HepG2 (cell line): Measurements from ENCODE around the gene FDPS. TPM values are rescaled to one million over a fixed set of nuclear protein-coding genes. Genes with fewer than 3 reads are reported as not detected.

Source experiments
- ATAC-seq: fragments of 200-7000 bp; cut with Tn5 transposase; 3 replicates; pipeline ENCODE4 v1.9.1; 2020; ENCODE audit warnings: mild to moderate bottlenecking, moderate library complexity
- BruUV-seq: library from RNA; stranded (reverse); fragments of 400-500 nt; replicated peaks from 2 replicates; lab custom pipeline; 2021; lab: Mats Ljungman, UMichigan
- CTCF ChIA-PET: fragments of 300-600 bp; formaldehyde crosslinking; extraction: SDS; loops from one replicate; lab custom pipeline; 2021; ENCODE audit warnings: low total read pairs, inconsistent platforms, low intra/inter-chr PET ratio; lab: Yijun Ruan, JAX
- POLR2A ChIA-PET: fragments of 350-600 bp; sonication (Branson Sonifier 250); formaldehyde crosslinking; loops from one replicate; lab custom pipeline; 2020; ENCODE audit warnings: antibody characterized with exemption, inconsistent platforms; lab: Yijun Ruan, JAX
- DNase-seq: peaks from one replicate; pipeline ENCODE4 v3.0.0-alpha.2; 2015; ENCODE audit warnings: low spot score
- FAIRE-seq: peaks from 3 replicates; lab custom pipeline; 2011; peaks lifted over from hg19 to GRCh38; lab: Jason Lieb, UNC
- H2AFZ ChIP-seq: one replicate; pipeline ENCODE4 v1.6.1; 2011; ENCODE audit warnings: low read length, inconsistent platforms
- H3K27ac ChIP-seq: fragments of 300-600 bp; 3 replicates; pipeline ENCODE4 v1.8.0; 2011; ENCODE audit warnings: mixed run types, mild to moderate bottlenecking, mixed read lengths, low read length, inconsistent platforms; ENCODE audit not compliant: insufficient read depth; ENCODE audit errors: extremely low read length
- H3K27me3 ChIP-seq, 2 experiments: fragments of 200-600 bp in 1 of 2; 2 replicates in 1 of 2; 3 replicates in 1 of 2; pipeline versions ENCODE4 v1.6.0 to v1.8.0; 2011; ENCODE audit warnings: low read length in 2 of 2, mild to moderate bottlenecking in 2 of 2, moderate library complexity in 2 of 2, inconsistent platforms in 1 of 2; ENCODE audit not compliant: insufficient read depth in 2 of 2, control insufficient read depth in 1 of 2
- H3K36me3 ChIP-seq, 2 experiments: fragments of 200-600 bp in 1 of 2; replicated peaks in 1 of 2; 2 replicates in 1 of 2; 3 replicates in 1 of 2; pipeline versions ENCODE4 v1.5.1 to v1.8.0; 2011; ENCODE audit warnings: low read length in 2 of 2, inconsistent platforms in 1 of 2; ENCODE audit not compliant: insufficient read depth in 2 of 2, control insufficient read depth in 1 of 2
- H3K4me1 ChIP-seq: 2 replicates; pipeline ENCODE4 v1.5.1; 2012; ENCODE audit warnings: low read length, inconsistent platforms; ENCODE audit not compliant: insufficient read depth
- H3K4me2 ChIP-seq: 2 replicates; pipeline ENCODE4 v1.6.0; 2011; ENCODE audit warnings: low read depth, low read length, inconsistent platforms
- H3K4me3 ChIP-seq, 3 experiments: fragments of 200-600 bp in 1 of 3; sonication (generic), shearing (Covaris generic) in 1 of 3; replicated peaks in 1 of 3; 2 replicates each; pipeline ENCODE4 v1.5.1; 2011 to 2016; ENCODE audit warnings: low read length in 3 of 3, inconsistent platforms in 2 of 3, low read depth in 2 of 3, mild to moderate bottlenecking in 2 of 3, control low read depth in 1 of 3, mixed read lengths in 1 of 3; ENCODE audit not compliant: insufficient read depth in 1 of 3
- H3K79me2 ChIP-seq: one replicate; pipeline ENCODE4 v1.6.1; 2011; ENCODE audit warnings: low read length, inconsistent platforms; ENCODE audit not compliant: insufficient read depth
- H3K9ac ChIP-seq: 2 replicates; pipeline ENCODE4 v1.6.0; 2011; ENCODE audit warnings: mild to moderate bottlenecking, low read depth, low read length, inconsistent platforms; ENCODE audit not compliant: insufficient read depth
- H3K9me3 ChIP-seq: 2 replicates; pipeline ENCODE4 v1.5.1; 2012; ENCODE audit warnings: mild to moderate bottlenecking, low read length
- H4K20me1 ChIP-seq: 2 replicates; pipeline ENCODE4 v1.6.0; 2011; ENCODE audit warnings: inconsistent platforms, mild to moderate bottlenecking, low read length, moderate library complexity; ENCODE audit not compliant: insufficient read depth
- BRCA1 ChIP-seq: sonication (generic); formaldehyde crosslinking; IDR thresholded peaks from 2 replicates; pipeline ENCODE4 v1.4.0; 2020; ENCODE audit warnings: missing genetic modification reagents
- ESRRA ChIP-seq: sonication (generic); formaldehyde crosslinking; IDR thresholded peaks from 2 replicates; pipeline ENCODE4 v1.5.1; 2020; ENCODE audit warnings: mild to moderate bottlenecking, low read depth, missing genetic modification reagents
- HHEX ChIP-seq: IDR thresholded peaks from 2 replicates; pipeline ENCODE4 v1.6.1; 2016; ENCODE audit warnings: control low read depth
- MLLT10 ChIP-seq: sonication (generic); formaldehyde crosslinking; IDR thresholded peaks from 2 replicates; pipeline ENCODE4 v1.4.0; 2020; ENCODE audit warnings: missing genetic modification reagents
- SAP130 ChIP-seq: IDR thresholded peaks from 2 replicates; pipeline ENCODE4 v1.6.1; 2016; ENCODE audit warnings: low read depth
- TAF15 ChIP-seq: fragments of 200-400 bp; formaldehyde crosslinking; IDR thresholded peaks from one replicate; pipeline ENCODE4 v1.6.1; 2018; ENCODE audit warnings: mild to moderate bottlenecking, low read depth, low read length; ENCODE audit not compliant: poor library complexity, severe bottlenecking
- THAP11 ChIP-seq: IDR thresholded peaks from 2 replicates; pipeline ENCODE4 v1.6.1; 2016; ENCODE audit warnings: missing biosample characterization, missing genetic modification reagents
- ZBTB42 ChIP-seq: sonication (generic); formaldehyde crosslinking; IDR thresholded peaks from 2 replicates; pipeline ENCODE4 v1.5.0; 2020; ENCODE audit warnings: mild to moderate bottlenecking, missing genetic modification reagents
- ZNF124 ChIP-seq: sonication (generic); formaldehyde crosslinking; IDR thresholded peaks from 2 replicates; pipeline ENCODE4 v1.4.0; 2020; ENCODE audit warnings: missing genetic modification reagents
- ZNF619 ChIP-seq: sonication (generic); formaldehyde crosslinking; IDR thresholded peaks from 2 replicates; pipeline ENCODE4 v1.4.0; 2020; ENCODE audit warnings: mild to moderate bottlenecking, missing genetic modification reagents
- ZNF766 ChIP-seq: sonication (generic); formaldehyde crosslinking; IDR thresholded peaks from 2 replicates; pipeline ENCODE4 v1.5.0; 2020; ENCODE audit warnings: missing genetic modification reagents, borderline replicate concordance
- ZNF780A ChIP-seq: sonication (generic); formaldehyde crosslinking; IDR thresholded peaks from 2 replicates; pipeline ENCODE4 v1.8.0; 2022; ENCODE audit warnings: mild to moderate bottlenecking, missing genetic modification reagents, moderate library complexity
- WGBS: methylation state at CpG from one replicate; pipeline ENCODE4 v1.1.6; 2017; ENCODE audit warnings: low lambda C conversion rate; 5-methylcytosine and 5-hydroxymethylcytosine counted together
- in situ Hi-C: cut with HindIII; loops from 2 replicates; pipeline ENCODE4 v1.10.0; 2017; ENCODE audit warnings: low pct_unique_long_range_greater_than_20kb; ENCODE audit not compliant: extremely low pct_ligation_motif_present
- intact Hi-C: fragments of 100-400 bp; cut with micrococcal nuclease; formaldehyde crosslinking; loops from one replicate; pipeline ENCODE4 v1.10.0; 2022; ENCODE audit not compliant: unreplicated experiment
- polyA plus RNA-seq, 8 experiments: library from polyadenylated mRNA; depleted of rRNA in 3 of 8; stranded (reverse) in 7 of 8; unstranded in 1 of 8; fragments of >200 nt; fragmentation: Illumina TruSeq in 4 of 8; extraction: Trizol in 4 of 8; gene quantifications; 2 replicates each; pipeline versions ENCODE4 v1.2.1 to v1.2.3, GENCODE V29; 2011 to 2016; ENCODE audit warnings: low read depth in 4 of 8, missing spikeins in 1 of 8, mixed read lengths in 1 of 8; ENCODE audit not compliant: insufficient read depth in 1 of 8
- total RNA-seq, 5 experiments: library from RNA; depleted of rRNA; stranded (reverse); fragments of >200 nt; fragmentation: Illumina TruSeq; extraction: Trizol; gene quantifications; 2 replicates each; pipeline ENCODE4 v1.2.3, GENCODE V29; 2016; ENCODE audit warnings: low read depth in 1 of 5
- TF ChIP-seq, protein P1 (sequence below): sonication (generic); formaldehyde crosslinking; IDR thresholded peaks from 2 replicates; pipeline ENCODE4 v1.4.0; 2020; ENCODE audit warnings: mild to moderate bottlenecking, missing genetic modification reagents, borderline replicate concordance
- TF ChIP-seq, protein P2 (sequence below): sonication (generic); formaldehyde crosslinking; IDR thresholded peaks from 2 replicates; pipeline ENCODE4 v1.5.1; 2020; ENCODE audit warnings: mild to moderate bottlenecking, missing genetic modification reagents
- TF ChIP-seq, protein P3 (sequence below): sonication (generic); formaldehyde crosslinking; IDR thresholded peaks from 2 replicates; pipeline ENCODE4 v1.5.0; 2020; ENCODE audit warnings: missing genetic modification reagents
- TF ChIP-seq, protein P4 (sequence below): IDR thresholded peaks from 2 replicates; pipeline ENCODE4 v1.6.1; 2016

The FDPS gene
- total and polyA plus RNA-seq, 2 of the 13 experiments (the other 11 are each of a cell fraction or from before 2014, with no cell fraction given) = 264 to 519 TPM

DNA sequence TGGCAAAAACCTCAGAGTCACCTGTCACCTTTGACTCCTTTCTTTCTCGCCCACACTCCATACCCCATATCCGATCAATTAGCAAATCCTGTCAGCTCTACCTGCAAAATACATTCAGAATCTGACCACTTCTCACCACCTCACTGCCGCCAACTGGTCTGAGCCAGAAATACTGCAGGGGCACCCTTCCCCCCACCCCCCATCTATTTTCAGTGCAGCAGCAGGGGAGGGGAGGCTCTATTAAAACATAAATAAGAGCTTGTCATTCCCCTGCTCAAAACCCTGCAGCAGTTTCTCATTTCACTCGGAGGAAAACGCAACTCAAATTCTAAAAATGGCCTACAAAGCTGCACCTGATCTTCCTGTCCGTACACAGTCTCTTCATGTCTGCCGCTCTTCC, 11.3 kb upstream of the FDPS start:
- no peak overlapping the region for H3K9ac ChIP-seq
- intact Hi-C loops = no loop called here
- POLR2A ChIA-PET = interaction anchor here (1.0 kb wide), 1 partner anchor 9 kb away, joined by 3 read pairs; no protein-coding TSS in a partner anchor
- H3K4me2 ChIP-seq = no peak overlapping the region; the same call in 1 of the 2 replicates
- no peak overlapping the region for H3K4me3 ChIP-seq
- no peaks in the 10 kb centered on the region for H4K20me1 ChIP-seq
- no peak overlapping the region for H2AFZ ChIP-seq
- CTCF ChIA-PET = no interaction called here
- H3K27ac ChIP-seq = no peak overlapping the region
- TF ChIP-seq ZBTB42 (CRISPR knock-in tag) (no peak), THAP11 (no peak), MLLT10 (no peak), BRCA1 (no peak), ZNF766 (CRISPR knock-in tag) (no peak), ZNF619 (no peak), ESRRA (CRISPR knock-in tag) (no peak), SAP130 (no peak), ZNF780A (no peak), ZNF124 (CRISPR knock-in tag) (no peak), HHEX (no peak), TAF15 (no peak)
- TF ChIP-seq, protein P1, sequence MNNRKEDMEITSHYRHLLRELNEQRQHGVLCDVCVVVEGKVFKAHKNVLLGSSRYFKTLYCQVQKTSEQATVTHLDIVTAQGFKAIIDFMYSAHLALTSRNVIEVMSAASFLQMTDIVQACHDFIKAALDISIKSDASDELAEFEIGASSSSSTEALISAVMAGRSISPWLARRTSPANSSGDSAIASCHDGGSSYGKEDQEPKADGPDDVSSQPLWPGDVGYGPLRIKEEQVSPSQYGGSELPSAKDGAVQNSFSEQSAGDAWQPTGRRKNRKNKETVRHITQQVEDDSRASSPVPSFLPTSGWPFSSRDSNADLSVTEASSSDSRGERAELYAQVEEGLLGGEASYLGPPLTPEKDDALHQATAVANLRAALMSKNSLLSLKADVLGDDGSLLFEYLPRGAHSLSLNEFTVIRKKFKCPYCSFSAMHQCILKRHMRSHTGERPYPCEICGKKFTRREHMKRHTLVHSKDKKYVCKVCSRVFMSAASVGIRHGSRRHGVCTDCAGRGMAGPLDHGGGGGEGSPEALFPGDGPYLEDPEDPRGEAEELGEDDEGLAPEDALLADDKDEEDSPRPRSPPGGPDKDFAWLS (CRISPR knock-in tag) = no peak
- TF ChIP-seq, protein P2, sequence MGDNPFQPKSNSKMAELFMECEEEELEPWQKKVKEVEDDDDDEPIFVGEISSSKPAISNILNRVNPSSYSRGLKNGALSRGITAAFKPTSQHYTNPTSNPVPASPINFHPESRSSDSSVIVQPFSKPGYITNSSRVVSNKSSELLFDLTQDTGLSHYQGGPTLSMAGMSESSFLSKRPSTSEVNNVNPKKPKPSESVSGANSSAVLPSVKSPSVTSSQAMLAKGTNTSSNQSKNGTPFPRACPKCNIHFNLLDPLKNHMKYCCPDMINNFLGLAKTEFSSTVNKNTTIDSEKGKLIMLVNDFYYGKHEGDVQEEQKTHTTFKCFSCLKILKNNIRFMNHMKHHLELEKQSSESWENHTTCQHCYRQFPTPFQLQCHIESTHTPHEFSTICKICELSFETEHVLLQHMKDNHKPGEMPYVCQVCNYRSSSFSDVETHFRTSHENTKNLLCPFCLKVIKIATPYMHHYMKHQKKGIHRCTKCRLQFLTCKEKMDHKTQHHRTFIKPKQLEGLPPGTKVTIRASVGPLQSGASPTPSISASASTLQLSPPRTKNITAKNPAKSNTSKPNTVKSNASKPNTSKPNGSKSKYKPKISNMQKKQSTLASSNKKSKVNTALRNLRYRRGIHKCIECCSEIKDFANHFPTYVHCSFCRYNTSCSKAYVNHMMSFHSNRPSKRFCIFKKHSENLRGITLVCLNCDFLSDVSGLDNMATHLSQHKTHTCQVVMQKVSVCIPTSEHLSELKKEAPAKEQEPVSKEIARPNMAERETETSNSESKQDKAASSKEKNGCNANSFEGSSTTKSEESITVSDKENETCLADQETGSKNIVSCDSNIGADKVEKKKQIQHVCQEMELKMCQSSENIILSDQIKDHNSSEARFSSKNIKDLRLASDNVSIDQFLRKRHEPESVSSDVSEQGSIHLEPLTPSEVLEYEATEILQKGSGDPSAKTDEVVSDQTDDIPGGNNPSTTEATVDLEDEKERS (CRISPR knock-in tag) = no peak
- TF ChIP-seq, protein P3, sequence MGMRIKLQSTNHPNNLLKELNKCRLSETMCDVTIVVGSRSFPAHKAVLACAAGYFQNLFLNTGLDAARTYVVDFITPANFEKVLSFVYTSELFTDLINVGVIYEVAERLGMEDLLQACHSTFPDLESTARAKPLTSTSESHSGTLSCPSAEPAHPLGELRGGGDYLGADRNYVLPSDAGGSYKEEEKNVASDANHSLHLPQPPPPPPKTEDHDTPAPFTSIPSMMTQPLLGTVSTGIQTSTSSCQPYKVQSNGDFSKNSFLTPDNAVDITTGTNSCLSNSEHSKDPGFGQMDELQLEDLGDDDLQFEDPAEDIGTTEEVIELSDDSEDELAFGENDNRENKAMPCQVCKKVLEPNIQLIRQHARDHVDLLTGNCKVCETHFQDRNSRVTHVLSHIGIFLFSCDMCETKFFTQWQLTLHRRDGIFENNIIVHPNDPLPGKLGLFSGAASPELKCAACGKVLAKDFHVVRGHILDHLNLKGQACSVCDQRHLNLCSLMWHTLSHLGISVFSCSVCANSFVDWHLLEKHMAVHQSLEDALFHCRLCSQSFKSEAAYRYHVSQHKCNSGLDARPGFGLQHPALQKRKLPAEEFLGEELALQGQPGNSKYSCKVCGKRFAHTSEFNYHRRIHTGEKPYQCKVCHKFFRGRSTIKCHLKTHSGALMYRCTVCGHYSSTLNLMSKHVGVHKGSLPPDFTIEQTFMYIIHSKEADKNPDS (CRISPR knock-in tag) = no peak
- TF ChIP-seq, protein P4, sequence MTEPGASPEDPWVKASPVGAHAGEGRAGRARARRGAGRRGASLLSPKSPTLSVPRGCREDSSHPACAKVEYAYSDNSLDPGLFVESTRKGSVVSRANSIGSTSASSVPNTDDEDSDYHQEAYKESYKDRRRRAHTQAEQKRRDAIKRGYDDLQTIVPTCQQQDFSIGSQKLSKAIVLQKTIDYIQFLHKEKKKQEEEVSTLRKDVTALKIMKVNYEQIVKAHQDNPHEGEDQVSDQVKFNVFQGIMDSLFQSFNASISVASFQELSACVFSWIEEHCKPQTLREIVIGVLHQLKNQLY = no peak
- no peak for DNase-seq
- H3K4me1 ChIP-seq = peaks cover 47% of the 10 kb centered on the region
- 98% methylated on average over 7 of the region's 7 CpGs for WGBS
- no peak for ATAC-seq
- no peak for FAIRE-seq
- peaks cover 0 to 8% of the 10 kb centered on the region in 2 experiments; a peak in 3 of 5 replicates for H3K36me3 ChIP-seq
- BruUV-seq = no TSS peak
- H3K79me2 ChIP-seq = peaks cover 3% of the 10 kb centered on the region
- no peaks in the 10 kb centered on the region for H3K27me3 ChIP-seq
- in situ Hi-C loops = no loop called here
- no peaks in the 10 kb centered on the region for H3K9me3 ChIP-seq
